HEK293 (cell line): Measurements from ENCODE around the gene LHX5.
A peak's percentile ranks its signal among the peaks of the same experiment; 100 is the strongest.

Experiments used
- CTCF ChIA-PET: fragments of 350-600 bp; formaldehyde crosslinking; extraction: SDS; loops from one replicate; lab custom pipeline; 2021; ENCODE audit warnings: antibody characterized with exemption; lab: Yijun Ruan, JAX
- POLR2A ChIA-PET: fragments of 300-600 bp; formaldehyde crosslinking; extraction: SDS; loops from one replicate; lab custom pipeline; 2020; ENCODE audit warnings: antibody characterized with exemption, inconsistent platforms; lab: Yijun Ruan, JAX
- H3K27ac ChIP-seq: fragments of 200-500 bp; sonication (Bioruptor generic); 2 replicates; pipeline ENCODE4 v1.5.1; 2014; ENCODE audit warnings: low read depth, low read length, control low read depth, inconsistent platforms; ENCODE audit errors: extremely low read depth
- H3K36me3 ChIP-seq, 2 experiments: fragments of 200-500 bp in 1 of 2; sonication (Bioruptor generic) in 1 of 2; 1 replicate in 1 of 2; 2 replicates in 1 of 2; pipeline ENCODE4 v1.5.1; 2014 to 2017; ENCODE audit warnings: inconsistent platforms in 2 of 2, low read length in 2 of 2; ENCODE audit not compliant: control insufficient read depth in 2 of 2, insufficient read depth in 1 of 2
- H3K4me1 ChIP-seq: fragments of 200-500 bp; sonication (Bioruptor generic); 2 replicates; pipeline ENCODE4 v1.5.1; 2014; ENCODE audit warnings: mild to moderate bottlenecking, low read length, inconsistent platforms; ENCODE audit not compliant: control insufficient read depth, insufficient read depth
- H3K4me3 ChIP-seq: 2 replicates; pipeline ENCODE4 v1.5.1; 2011; ENCODE audit warnings: low read depth, mild to moderate bottlenecking, control low read depth, low read length, moderate library complexity
- H3K9me3 ChIP-seq: fragments of 200-500 bp; sonication (Bioruptor generic); 2 replicates; pipeline ENCODE4 v1.5.1; 2014; ENCODE audit warnings: low read depth, low read length, inconsistent platforms; ENCODE audit not compliant: control insufficient read depth, insufficient read depth
- KLF9 ChIP-seq: fragments of 450-650 bp; formaldehyde crosslinking; IDR thresholded peaks from 2 replicates; pipeline ENCODE4 v1.5.1; 2016; ENCODE audit warnings: missing biosample characterization, missing genetic modification characterization, low read depth
- MEIS1 ChIP-seq: sonication (generic); formaldehyde crosslinking; IDR thresholded peaks from 2 replicates; pipeline ENCODE4 v1.8.1; 2022; ENCODE audit warnings: missing genetic modification reagents, mild to moderate bottlenecking, borderline replicate concordance
- TRIM28 ChIP-seq: IDR thresholded peaks from 2 replicates; pipeline ENCODE4 v1.6.1; 2011; ENCODE audit warnings: low read length, control low read depth, borderline replicate concordance
- TSHZ1 ChIP-seq: fragments of 450-650 bp; formaldehyde crosslinking; IDR thresholded peaks from 2 replicates; pipeline ENCODE4 v1.5.1; 2016; ENCODE audit warnings: missing biosample characterization, missing genetic modification characterization, borderline replicate concordance
- YY1 ChIP-seq: fragments of 450-650 bp; formaldehyde crosslinking; IDR thresholded peaks from 2 replicates; pipeline ENCODE4 v1.5.1; 2018; ENCODE audit warnings: missing biosample characterization, missing genetic modification characterization
- ZNF10 ChIP-seq: fragments of 450-650 bp; formaldehyde crosslinking; IDR thresholded peaks from 2 replicates; pipeline ENCODE4 v1.5.1; 2017; ENCODE audit warnings: missing biosample characterization, missing genetic modification characterization
- ZNF274 ChIP-seq, 2 experiments: fragments of 200-500 bp in 1 of 2; fragments of 450-650 bp in 1 of 2; sonication (Bioruptor generic) in 1 of 2; formaldehyde crosslinking in 1 of 2; IDR thresholded peaks; 2 replicates each; pipeline versions ENCODE4 v1.5.1 to v1.6.1; 2014 to 2016; ENCODE audit warnings: borderline replicate concordance in 1 of 2, inconsistent platforms in 1 of 2, low read length in 1 of 2, missing biosample characterization in 1 of 2, missing genetic modification characterization in 1 of 2
- ZNF280C ChIP-seq: fragments of 450-650 bp; formaldehyde crosslinking; IDR thresholded peaks from 2 replicates; pipeline ENCODE4 v1.5.1; 2016; ENCODE audit warnings: missing biosample characterization, missing genetic modification characterization
- ZNF292 ChIP-seq: fragments of 450-650 bp; formaldehyde crosslinking; IDR thresholded peaks from 2 replicates; pipeline ENCODE4 v1.5.1; 2016; ENCODE audit warnings: low read depth, missing biosample characterization, missing genetic modification characterization, borderline replicate concordance
- ZNF311 ChIP-seq: fragments of 450-650 bp; formaldehyde crosslinking; IDR thresholded peaks from 2 replicates; pipeline ENCODE4 v1.5.1; 2017; ENCODE audit warnings: missing biosample characterization, missing genetic modification characterization, borderline replicate concordance
- ZNF354C ChIP-seq: fragments of 450-650 bp; formaldehyde crosslinking; IDR thresholded peaks from 2 replicates; pipeline ENCODE4 v1.5.1; 2016; ENCODE audit warnings: missing biosample characterization, missing genetic modification characterization, low read depth, borderline replicate concordance
- ZNF391 ChIP-seq: fragments of 450-650 bp; formaldehyde crosslinking; IDR thresholded peaks from 2 replicates; pipeline ENCODE4 v1.5.1; 2016; ENCODE audit warnings: low read depth, missing biosample characterization, missing genetic modification characterization, borderline replicate concordance
- ZNF48 ChIP-seq: fragments of 450-650 bp; formaldehyde crosslinking; IDR thresholded peaks from 2 replicates; pipeline ENCODE4 v1.5.1; 2016; ENCODE audit warnings: missing biosample characterization, missing genetic modification characterization
- ZNF555 ChIP-seq: fragments of 450-650 bp; formaldehyde crosslinking; conservative IDR thresholded peaks from 2 replicates; pipeline ENCODE4 v1.5.1; 2017; ENCODE audit warnings: missing biosample characterization, mild to moderate bottlenecking, missing genetic modification characterization, inconsistent platforms
- ZNF580 ChIP-seq: fragments of 450-650 bp; formaldehyde crosslinking; IDR thresholded peaks from 2 replicates; pipeline ENCODE4 v1.5.1; 2016; ENCODE audit warnings: missing biosample characterization, missing genetic modification characterization
- ZNF660 ChIP-seq: fragments of 450-650 bp; IDR thresholded peaks from 2 replicates; pipeline ENCODE4 v1.5.1; 2018; ENCODE audit warnings: missing biosample characterization, mild to moderate bottlenecking, missing genetic modification characterization
- ZNF664 ChIP-seq: fragments of 450-650 bp; formaldehyde crosslinking; IDR thresholded peaks from 2 replicates; pipeline ENCODE4 v1.5.1; 2016; ENCODE audit warnings: missing biosample characterization, missing genetic modification characterization
- ZNF701 ChIP-seq: fragments of 450-650 bp; formaldehyde crosslinking; IDR thresholded peaks from 2 replicates; pipeline ENCODE4 v1.5.1; 2016; ENCODE audit warnings: missing biosample characterization, missing genetic modification characterization
- ZNF791 ChIP-seq: fragments of 450-650 bp; formaldehyde crosslinking; IDR thresholded peaks from 2 replicates; pipeline ENCODE4 v1.5.1; 2016; ENCODE audit warnings: missing biosample characterization, missing genetic modification characterization
- ZNF843 ChIP-seq: fragments of 450-650 bp; formaldehyde crosslinking; IDR thresholded peaks from 2 replicates; pipeline ENCODE4 v1.5.1; 2016; ENCODE audit warnings: missing biosample characterization, missing genetic modification characterization

Gene LHX5

GRCh38 chr12:113486722-113487121 lies 15.1 kb upstream of the LHX5 start:
- H3K4me3 ChIP-seq: no peak overlapping the region
- POLR2A ChIA-PET: no interaction called here
- H3K36me3 ChIP-seq: no peaks in the 10 kb centered on the region
- no peak for TF ChIP-seq ZNF274 (IDR thresholded peaks at IDR 0.05; ENCODE audit: low read length)
- no peak for TF ChIP-seq ZNF274 (tag by site-specific recombination; IDR thresholded peaks at IDR 0.05; ENCODE audit: borderline replicate concordance)
- TF ChIP-seq ZNF664 (tag by site-specific recombination): no peak
- TF ChIP-seq TSHZ1 (tag by site-specific recombination): no peak
- TF ChIP-seq ZNF660: no peak
- TF ChIP-seq ZNF701 (tag by site-specific recombination): no peak
- no peaks in the 10 kb centered on the region for H3K4me1 ChIP-seq
- H3K27ac ChIP-seq: no peak overlapping the region
- CTCF ChIA-PET: no interaction called here
- H3K9me3 ChIP-seq: no peaks in the 10 kb centered on the region

GRCh38 chr12:113485330-113485729 lies 13.7 kb upstream of the LHX5 start:
- Histone ChIP-seq H3K4me1 (no peaks in the 10 kb centered on the region), H3K36me3 (no peaks in the 10 kb centered on the region), H3K27ac (no peak overlapping the region), H3K9me3 (no peaks in the 10 kb centered on the region), H3K4me3 (no peak overlapping the region)
- CTCF ChIA-PET: no interaction called here
- TF ChIP-seq ZNF311 (tag by site-specific recombination) (no peak), KLF9 (tag by site-specific recombination) (peak; percentile 50; the same call in 1 of the 2 replicates)
- POLR2A ChIA-PET: no interaction called here

GRCh38 chr12:113482334-113482733 lies 10.7 kb upstream of the LHX5 start:
- Histone ChIP-seq H3K4me3 (no peak overlapping the region), H3K27ac (no peak overlapping the region)
- CTCF ChIA-PET: interaction anchor here (0.6 to 0.7 kb wide), 2 partner anchors 133 to 345 kb away, joined by 3 read pairs; no protein-coding TSS in a partner anchor
- no peak for TF ChIP-seq ZNF843 (tag by site-specific recombination)
- TF ChIP-seq, all 188 proteins: peak for 0
- no peaks in the 10 kb centered on the region for H3K9me3 ChIP-seq
- POLR2A ChIA-PET: no interaction called here
- no peaks in the 10 kb centered on the region for H3K36me3 ChIP-seq
- no peaks in the 10 kb centered on the region for H3K4me1 ChIP-seq

GRCh38 chr12:113480336-113480971 lies 8.8 kb upstream of the LHX5 start:
- POLR2A ChIA-PET: no interaction called here
- CTCF ChIA-PET: interaction anchor here (0.5 to 1.5 kb wide), 4 partner anchors 14 to 257 kb away, joined by 3 to 8 read pairs (median 4); no protein-coding TSS in a partner anchor
- Histone ChIP-seq H3K4me3 (no peak overlapping the region), H3K27ac (no peak overlapping the region), H3K4me1 (no peaks in the 10 kb centered on the region), H3K36me3 (no peaks in the 10 kb centered on the region), H3K9me3 (no peaks in the 10 kb centered on the region)
- TF ChIP-seq ZNF10 (tag by site-specific recombination): no peak
- TF ChIP-seq TRIM28: no peak
- no peak for TF ChIP-seq YY1 (tag by site-specific recombination)
- TF ChIP-seq ZNF354C: no peak
- TF ChIP-seq ZNF280C (tag by site-specific recombination): no peak
- TF ChIP-seq ZNF292 (tag by site-specific recombination): no peak
- no peak for TF ChIP-seq ZNF48 (tag by site-specific recombination)
- no peak for TF ChIP-seq ZNF391 (tag by site-specific recombination)
- TF ChIP-seq ZNF555 (tag by site-specific recombination): no peak
- no peak for TF ChIP-seq MEIS1 (CRISPR knock-in tag)
- no peak for TF ChIP-seq ZNF791
- no peak for TF ChIP-seq ZNF580 (tag by site-specific recombination)
